Stimulated activated CD8-positive, alpha-beta memory T cell treated with anti-CD3 and anti-CD28 coated beads, Interleukin-4, amount 100 ng/mL, for 4 hours (primary cell): ENCODE results near the gene FAT2.

Source experiments
- DNase-seq, 2 donors: peaks; one replicate each; pipeline ENCODE4 v3.0.0-alpha.2; 2020; ENCODE audit warnings: low read depth in 2 of 2, low spot score in 1 of 2

The FAT2 gene

GRCh38 chr5:151557466-151557865 is 33.7 kb downstream of the FAT2 start:
- no peak for DNase-seq

GRCh38 chr5:151556806-151557205 is 34.3 kb downstream of the FAT2 start:
- no peak for DNase-seq

- no peak for DNase-seq
Measured at GRCh38 chr5:151555760-151556576, 35.2 kb downstream of the FAT2 start.

GRCh38 chr5:151553695-151554094 is 37.4 kb downstream of the FAT2 start:
- DNase-seq = no peak

- no peak for DNase-seq
Measured at GRCh38 chr5:151553130-151553670, 37.9 kb downstream of the FAT2 start.

GRCh38 chr5:151551985-151552384 is 39.1 kb downstream of the FAT2 start:
- no peak for DNase-seq

GRCh38 chr5:151550146-151550545 is 41.0 kb downstream of the FAT2 start:
- no peak for DNase-seq

GRCh38 chr5:151549713-151550112 is 41.4 kb downstream of the FAT2 start:
- no peak for DNase-seq

- DNase-seq = no peak
Measured at GRCh38 chr5:151547364-151547763, 43.8 kb downstream of the FAT2 start.

- DNase-seq = no peak
Measured at GRCh38 chr5:151541571-151541970, 49.6 kb downstream of the FAT2 start.
